C4-2B (cell line): ENCODE results near the gene RYR3.

Experiments
- CTCF ChIP-seq: fragments of 450-650 bp; conservative IDR thresholded peaks from 2 replicates; pipeline ENCODE4 v1.5.1; 2017; ENCODE audit warnings: mild to moderate bottlenecking
- ZFX ChIP-seq: fragments of 450-650 bp; IDR thresholded peaks from 2 replicates; pipeline ENCODE4 v1.6.1; 2017

DNA sequence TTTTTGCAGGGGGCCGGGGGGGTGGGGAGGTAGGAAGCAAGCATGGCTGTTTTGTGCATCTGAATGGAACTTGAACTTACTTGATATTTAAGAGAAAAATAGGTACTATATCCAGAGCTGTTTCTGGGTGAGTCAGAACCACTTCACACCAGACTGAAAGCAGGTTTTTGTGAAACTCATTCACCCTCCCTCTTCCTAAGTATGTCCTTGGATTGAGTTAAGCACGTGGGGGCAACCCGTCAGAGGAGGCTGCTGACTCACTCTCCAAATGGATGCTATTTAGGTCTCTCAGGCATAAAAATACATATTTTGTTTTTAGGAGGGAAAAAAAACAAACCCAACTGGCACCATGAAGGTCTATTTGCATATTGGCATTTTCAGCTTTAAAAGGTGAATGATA lies 270.3 kb downstream of the RYR3 start:
- TF ChIP-seq CTCF (no peak), ZFX (no peak)
